Choroid plexus epithelial cell (primary cell): Measurements from ENCODE around the gene NDFIP2.

Source experiments
- DNase-seq: peaks from one replicate; pipeline ENCODE4 v3.0.0-alpha.2; 2010; ENCODE audit warnings: low read depth
- H3K4me3 ChIP-seq: 2 replicates; pipeline ENCODE4 v1.5.1; 2011; ENCODE audit warnings: low read depth, mild to moderate bottlenecking, control low read depth, low read length, moderate library complexity
- TF ChIP-seq, protein P1 (sequence below): conservative IDR thresholded peaks from 2 replicates; pipeline ENCODE4 v1.5.1; 2011; ENCODE audit warnings: low read depth, mild to moderate bottlenecking, control low read depth, inconsistent platforms, low read length, moderate library complexity

NDFIP2 gene

GRCh38 chr13:79468819-79469218 lies 12.1 kb upstream of the NDFIP2 start:
- no peak for DNase-seq
- TF ChIP-seq, protein P1, sequence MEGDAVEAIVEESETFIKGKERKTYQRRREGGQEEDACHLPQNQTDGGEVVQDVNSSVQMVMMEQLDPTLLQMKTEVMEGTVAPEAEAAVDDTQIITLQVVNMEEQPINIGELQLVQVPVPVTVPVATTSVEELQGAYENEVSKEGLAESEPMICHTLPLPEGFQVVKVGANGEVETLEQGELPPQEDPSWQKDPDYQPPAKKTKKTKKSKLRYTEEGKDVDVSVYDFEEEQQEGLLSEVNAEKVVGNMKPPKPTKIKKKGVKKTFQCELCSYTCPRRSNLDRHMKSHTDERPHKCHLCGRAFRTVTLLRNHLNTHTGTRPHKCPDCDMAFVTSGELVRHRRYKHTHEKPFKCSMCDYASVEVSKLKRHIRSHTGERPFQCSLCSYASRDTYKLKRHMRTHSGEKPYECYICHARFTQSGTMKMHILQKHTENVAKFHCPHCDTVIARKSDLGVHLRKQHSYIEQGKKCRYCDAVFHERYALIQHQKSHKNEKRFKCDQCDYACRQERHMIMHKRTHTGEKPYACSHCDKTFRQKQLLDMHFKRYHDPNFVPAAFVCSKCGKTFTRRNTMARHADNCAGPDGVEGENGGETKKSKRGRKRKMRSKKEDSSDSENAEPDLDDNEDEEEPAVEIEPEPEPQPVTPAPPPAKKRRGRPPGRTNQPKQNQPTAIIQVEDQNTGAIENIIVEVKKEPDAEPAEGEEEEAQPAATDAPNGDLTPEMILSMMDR: no peak
- H3K4me3 ChIP-seq: no peak overlapping the region

- no peak for DNase-seq
- no peak overlapping the region for H3K4me3 ChIP-seq
- TF ChIP-seq, protein P1: no peak
These were observed 11.3 kb upstream of the NDFIP2 start for GRCh38 chr13:79469608-79470007.

GRCh38 chr13:79470666-79471065 lies 10.3 kb upstream of the NDFIP2 start:
- H3K4me3 ChIP-seq: no peak overlapping the region
- no peak for DNase-seq
- TF ChIP-seq, protein P1: no peak

- TF ChIP-seq, protein P1: no peak
- H3K4me3 ChIP-seq: no peak overlapping the region
- no peak for DNase-seq
These were observed 5.4 kb upstream of the NDFIP2 start for GRCh38 chr13:79475569-79475968.

DNA sequence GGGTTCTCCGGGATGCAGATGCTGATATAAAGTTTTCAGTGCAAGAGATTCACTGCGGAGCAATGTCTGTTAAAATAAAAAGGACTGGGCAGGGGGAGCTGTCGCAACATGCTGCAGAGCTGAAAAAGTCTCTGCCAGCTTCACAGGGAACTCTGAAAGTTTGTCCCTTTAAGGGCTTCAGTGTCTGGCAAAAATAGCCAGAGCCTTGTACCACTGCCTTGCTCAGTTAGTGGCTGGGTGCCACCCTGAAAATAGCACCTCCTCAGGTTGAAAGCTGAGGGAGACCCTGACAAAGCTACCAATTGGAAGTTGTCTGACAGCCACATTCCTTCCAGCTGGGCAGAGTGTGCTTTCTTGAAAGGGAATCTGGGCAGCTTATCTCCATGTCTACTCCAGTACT lies 3.0 kb upstream of the NDFIP2 start:
- no peak for DNase-seq
- no peak overlapping the region for H3K4me3 ChIP-seq
- TF ChIP-seq, protein P1: peak; percentile 3

GRCh38 chr13:79479882-79480281 lies 1.1 kb upstream of the NDFIP2 start:
- TF ChIP-seq, protein P1: no peak
- no peak overlapping the region for H3K4me3 ChIP-seq
- DNase-seq: no peak

- peak overlapping the region; percentile 68 for H3K4me3 ChIP-seq
- TF ChIP-seq, protein P1: no peak
- no peak for DNase-seq
These were observed 714 bp downstream of the NDFIP2 start for GRCh38 chr13:79481685-79482052.
